IMR-90 (cell line): ENCODE data around the gene MEN1. TPM values are rescaled to one million over a fixed set of nuclear protein-coding genes. Genes with fewer than 3 reads are reported as not detected.
A peak's percentile ranks its signal among the peaks of the same experiment; 100 is the strongest.

Experiments used
- ATAC-seq: fragments of 200-7000 bp; cut with Tn5 transposase; 2 replicates; pipeline ENCODE4 v1.9.1; 2020; ENCODE audit warnings: low read depth, mild to moderate bottlenecking, moderate library complexity
- BruUV-seq: library from RNA; stranded (reverse); fragments of 400-500 nt; replicated peaks from 2 replicates; lab custom pipeline; 2021; lab: Mats Ljungman, UMichigan
- CTCF ChIA-PET: fragments of 300-600 bp; formaldehyde crosslinking; extraction: SDS; loops from one replicate; lab custom pipeline; 2021; ENCODE audit warnings: antibody characterized with exemption; lab: Yijun Ruan, JAX
- POLR2A ChIA-PET: fragments of 300-600 bp; sonication (Branson Sonifier 250); formaldehyde crosslinking; loops from one replicate; lab custom pipeline; 2022; ENCODE audit warnings: antibody characterized with exemption; ENCODE audit not compliant: unreplicated experiment; lab: Charles Lee
- DNase-seq: peaks from one replicate; pipeline ENCODE4 v3.0.0; 2013
- H2AFZ ChIP-seq: replicated peaks from 2 replicates; pipeline ENCODE3; 2013; ENCODE audit warnings: low read length, mild to moderate bottlenecking; ENCODE audit not compliant: poor library complexity
- H2AK5ac ChIP-seq: 2 replicates; pipeline ENCODE4 v1.6.1; 2013; ENCODE audit warnings: low read depth, low read length, inconsistent platforms
- H2AK9ac ChIP-seq: replicated peaks from 2 replicates; pipeline ENCODE3; 2013; ENCODE audit warnings: mild to moderate bottlenecking, low read depth, low read length, moderate library complexity; ENCODE audit not compliant: poor library complexity
- H2BK120ac ChIP-seq: 2 replicates; pipeline ENCODE4 v1.6.1; 2013; ENCODE audit warnings: low read depth, low read length, inconsistent platforms
- H2BK15ac ChIP-seq: 3 replicates; pipeline ENCODE4 v1.6.1; 2013; ENCODE audit warnings: low read depth, low read length, inconsistent platforms
- H2BK20ac ChIP-seq: 2 replicates; pipeline ENCODE4 v1.6.1; 2013; ENCODE audit warnings: low read depth, mild to moderate bottlenecking, inconsistent platforms, low read length, moderate library complexity
- H2BK5ac ChIP-seq: 2 replicates; pipeline ENCODE4 v1.6.1; 2013; ENCODE audit warnings: mild to moderate bottlenecking, low read depth, low read length, inconsistent platforms; ENCODE audit not compliant: poor library complexity, severe bottlenecking
- H3K14ac ChIP-seq: replicated peaks from 2 replicates; pipeline ENCODE4 v1.6.1; 2013; ENCODE audit warnings: low read depth, low read length, inconsistent platforms
- H3K18ac ChIP-seq: 2 replicates; pipeline ENCODE4 v1.6.1; 2013; ENCODE audit warnings: low read depth, low read length, control low read depth
- H3K23ac ChIP-seq: 2 replicates; pipeline ENCODE4 v1.6.1; 2013; ENCODE audit warnings: low read depth, low read length, inconsistent platforms
- H3K27ac ChIP-seq: 2 replicates; pipeline ENCODE4 v1.5.1; 2013; ENCODE audit warnings: mild to moderate bottlenecking, control low read depth, low read length; ENCODE audit not compliant: insufficient read depth
- H3K27me3 ChIP-seq: 2 replicates; pipeline ENCODE4 v1.6.1; 2013; ENCODE audit warnings: low read length; ENCODE audit not compliant: control insufficient read depth, insufficient read depth
- H3K36me3 ChIP-seq: 2 replicates; pipeline ENCODE4 v1.6.1; 2013; ENCODE audit warnings: low read length, mixed read lengths; ENCODE audit not compliant: control insufficient read depth, insufficient read depth
- H3K4ac ChIP-seq: 2 replicates; pipeline ENCODE4 v1.6.1; 2013; ENCODE audit warnings: low read depth, low read length, inconsistent platforms
- H3K4me1 ChIP-seq: 2 replicates; pipeline ENCODE4 v1.6.1; 2013; ENCODE audit warnings: low read length, mixed read lengths; ENCODE audit not compliant: control insufficient read depth, insufficient read depth
- H3K4me2 ChIP-seq: 2 replicates; pipeline ENCODE4 v1.6.1; 2013; ENCODE audit warnings: low read depth, mild to moderate bottlenecking, control low read depth, low read length, moderate library complexity
- H3K4me3 ChIP-seq: 2 replicates; pipeline ENCODE4 v1.5.1; 2013; ENCODE audit warnings: low read depth, mild to moderate bottlenecking, control low read depth, low read length, moderate library complexity; ENCODE audit not compliant: insufficient read depth
- H3K56ac ChIP-seq: 2 replicates; pipeline ENCODE4 v1.6.1; 2013; ENCODE audit warnings: low read length, inconsistent platforms; ENCODE audit not compliant: insufficient read depth; ENCODE audit errors: extremely low read depth
- H3K79me1 ChIP-seq, 2 experiments: 2 replicates each; pipeline ENCODE4 v1.6.1; 2013; ENCODE audit warnings: low read length in 2 of 2, inconsistent platforms in 1 of 2, low read depth in 1 of 2
- H3K9ac ChIP-seq: 2 replicates; pipeline ENCODE4 v1.6.1; 2013; ENCODE audit warnings: low read depth, low read length, control low read depth
- H3K9me1 ChIP-seq: 2 replicates; pipeline ENCODE4 v1.6.1; 2013; ENCODE audit warnings: low read length, inconsistent platforms; ENCODE audit not compliant: insufficient read depth
- H3K9me3 ChIP-seq: 2 replicates; pipeline ENCODE4 v1.6.1; 2013; ENCODE audit warnings: low read length; ENCODE audit not compliant: control insufficient read depth, insufficient read depth
- H4K20me1 ChIP-seq: 2 replicates; pipeline ENCODE4 v1.6.1; 2013; ENCODE audit warnings: low read length, inconsistent platforms; ENCODE audit not compliant: insufficient read depth
- H4K5ac ChIP-seq: 2 replicates; pipeline ENCODE4 v1.6.1; 2013; ENCODE audit warnings: mild to moderate bottlenecking, low read depth, low read length, control low read depth
- H4K8ac ChIP-seq, 2 experiments: 2 replicates each; pipeline ENCODE4 v1.6.1; 2013; ENCODE audit warnings: low read depth in 2 of 2, low read length in 2 of 2, control low read depth in 1 of 2, inconsistent platforms in 1 of 2
- H4K91ac ChIP-seq: 2 replicates; pipeline ENCODE4 v1.6.1; 2013; ENCODE audit warnings: low read depth, low read length, inconsistent platforms; ENCODE audit not compliant: insufficient read depth
- CHD1 ChIP-seq: IDR thresholded peaks from 2 replicates; pipeline ENCODE4 v1.6.1; 2012; ENCODE audit warnings: low read depth, low read length, improper control_type of control experiment
- MXI1 ChIP-seq: IDR thresholded peaks from 2 replicates; pipeline ENCODE4 v1.6.1; 2012; ENCODE audit warnings: low read depth, mild to moderate bottlenecking, low read length, moderate library complexity, borderline replicate concordance
- NFE2L2 ChIP-seq: fragments of 150-350 bp; IDR thresholded peaks from 2 replicates; pipeline ENCODE4 v1.6.1; 2016; ENCODE audit warnings: low read depth, mild to moderate bottlenecking, low read length
- POLR2A ChIP-seq: IDR thresholded peaks from 2 replicates; pipeline ENCODE4 v1.6.1; 2012; ENCODE audit warnings: mild to moderate bottlenecking, low read depth, low read length
- WGBS, 2 experiments: methylation state at CpG; one replicate each; pipeline versions ENCODE4 v1.1.5 to v1.1.7; 2013; ENCODE audit warnings: missing lambda C conversion rate in 2 of 2; ENCODE audit not compliant: insufficient read length in 1 of 2; ENCODE audit errors: extremely low coverage in 2 of 2; 5-methylcytosine and 5-hydroxymethylcytosine counted together
- dilution Hi-C: fragments of 300-500 bp; cut with HindIII; formaldehyde crosslinking; loops from one replicate; pipeline ENCODE4 v1.14.3; 2018; ENCODE audit warnings: low sequenced_read_pairs; ENCODE audit not compliant: unreplicated experiment
- in situ Hi-C: fragments of 300-500 bp; cut with MboI; formaldehyde crosslinking; loops from 3 replicates; pipeline ENCODE4 v1.14.3; 2019; ENCODE audit warnings: low sequenced_read_pairs, inconsistent platforms, mixed read lengths
- intact Hi-C: fragments of 100-400 bp; cut with micrococcal nuclease; formaldehyde crosslinking; loops from 2 replicates; pipeline ENCODE4 v1.10.0; 2022
- polyA plus RNA-seq, 3 experiments: library from polyadenylated mRNA; depleted of rRNA; stranded (reverse); fragments of >200 nt; gene quantifications; 2 replicates each; pipeline ENCODE4 v1.2.3, GENCODE V29; 2012; ENCODE audit warnings: low replicate concordance in 1 of 3
- total RNA-seq: library from RNA; depleted of rRNA; stranded (reverse); fragments of >200 nt; gene quantifications from 2 replicates; pipeline ENCODE4 v1.2.3, GENCODE V29; 2012
- TF ChIP-seq, protein P1 (sequence below): fragments of 150-350 bp; IDR thresholded peaks from 2 replicates; pipeline ENCODE4 v1.6.1; 2017; ENCODE audit warnings: mild to moderate bottlenecking, antibody characterized with exemption, low read length, low read depth

Gene MEN1
- total and polyA plus RNA-seq, 2 of the 4 experiments (the other 2 are of a cell fraction): 8.8 to 35.7 TPM

DNA sequence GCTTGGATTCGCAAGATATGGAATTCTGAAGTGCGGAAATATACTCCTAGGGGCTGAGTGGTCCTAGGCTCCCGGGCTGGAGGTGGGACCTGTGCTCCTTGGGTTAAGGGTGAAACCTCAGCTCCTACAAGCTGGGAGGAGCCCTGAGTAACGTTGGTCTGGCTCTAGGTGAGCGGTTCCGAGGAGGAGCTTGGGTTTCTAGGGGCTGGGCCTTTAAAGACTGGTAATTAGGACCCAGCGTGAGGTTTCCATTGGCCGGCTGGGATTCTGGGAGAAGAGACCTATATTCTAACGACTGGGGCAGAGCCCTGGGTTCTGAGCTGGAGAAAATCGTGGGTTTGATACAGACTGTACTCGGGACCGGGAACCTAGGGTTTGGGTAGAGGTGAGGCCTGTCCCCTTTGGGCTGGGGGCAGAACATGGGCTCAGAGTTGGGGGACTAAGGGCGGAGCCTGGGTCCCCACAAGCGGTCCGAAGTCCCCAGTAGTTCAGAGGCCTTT lies 6.5 kb downstream of the MEN1 start:
- no peak overlapping the region for H4K5ac ChIP-seq
- H4K20me1 ChIP-seq: no peaks in the 10 kb centered on the region
- H2AFZ ChIP-seq: peak overlapping the region; percentile 78
- H2AK5ac ChIP-seq: no peak overlapping the region
- TF ChIP-seq NFE2L2 (no peak), POLR2A (no peak), MXI1 (no peak), CHD1 (no peak)
- TF ChIP-seq, protein P1, sequence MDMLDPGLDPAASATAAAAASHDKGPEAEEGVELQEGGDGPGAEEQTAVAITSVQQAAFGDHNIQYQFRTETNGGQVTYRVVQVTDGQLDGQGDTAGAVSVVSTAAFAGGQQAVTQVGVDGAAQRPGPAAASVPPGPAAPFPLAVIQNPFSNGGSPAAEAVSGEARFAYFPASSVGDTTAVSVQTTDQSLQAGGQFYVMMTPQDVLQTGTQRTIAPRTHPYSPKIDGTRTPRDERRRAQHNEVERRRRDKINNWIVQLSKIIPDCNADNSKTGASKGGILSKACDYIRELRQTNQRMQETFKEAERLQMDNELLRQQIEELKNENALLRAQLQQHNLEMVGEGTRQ: no peak
- peak overlapping the region; percentile 39 for H2AK9ac ChIP-seq
- no peak overlapping the region for H3K18ac ChIP-seq
- ATAC-seq (peak; percentile 2; the same call in 1 of the 2 replicates), DNase-seq (no peak)
- H3K4me1 ChIP-seq: peaks cover 10% of the 10 kb centered on the region
- in situ Hi-C loops: no loop called here
- peak overlapping the region; percentile 64 for H3K4me3 ChIP-seq
- peaks cover 4 to 33% of the 10 kb centered on the region in 2 experiments; a peak in 3 of 4 replicates for H3K79me1 ChIP-seq
- no peak overlapping the region for H2BK15ac ChIP-seq
- TSS peak; percentile 88 for BruUV-seq
- peak overlapping the region; percentile 89 for H3K4me2 ChIP-seq
- H3K27me3 ChIP-seq: no peaks in the 10 kb centered on the region
- no peak overlapping the region for H3K23ac ChIP-seq
- no peak overlapping the region for H3K56ac ChIP-seq
- no peak overlapping the region for H2BK5ac ChIP-seq
- no peak overlapping the region for H2BK120ac ChIP-seq
- peak overlapping the region; percentile 40 for H3K9ac ChIP-seq
- intact Hi-C loops: loop anchor here (2.0 kb wide), 1 partner anchor 25 kb away; the partner anchor contains the start of gene SF1
- H4K91ac ChIP-seq: no peak overlapping the region
- peak overlapping the region; percentile 38 to 43; a peak in 2 of 4 replicates for H4K8ac ChIP-seq
- no peaks in the 10 kb centered on the region for H3K9me3 ChIP-seq
- 39% methylated on average over 9 of the region's 15 CpGs; no CpG with 5 or more reads in 1 of the 2 experiments for WGBS, 2 experiments
- 0 out of 2 replicates have a peak overlapping the region, but pooled peaks have one; percentile 13 for H3K4ac ChIP-seq
- peak overlapping the region; percentile 9 for H3K27ac ChIP-seq
- ChIA-PET POLR2A (no interaction called here), CTCF (interaction anchor here (1.0 kb wide), 1 partner anchor 22 kb away, joined by 3 read pairs; no protein-coding TSS in a partner anchor)
- no peak overlapping the region for H2BK20ac ChIP-seq
- dilution Hi-C loops: no loop called here
- H3K36me3 ChIP-seq: peaks cover 33% of the 10 kb centered on the region
- peaks cover 16% of the 10 kb centered on the region for H3K9me1 ChIP-seq
- H3K14ac ChIP-seq: peak overlapping the region; percentile 38
